Ovary (tissue), 9 donors: ENCODE data around the gene TRMU. TPM values are rescaled to one million over a fixed set of nuclear protein-coding genes. Genes with fewer than 3 reads are reported as not detected.

Experiments
- DNase-seq, 5 donors: peaks; one replicate each; pipeline ENCODE4 v3.0.0-alpha.2; 2019 to 2020
- H3K27ac ChIP-seq, 2 donors: fragments of 200-600 bp; one replicate each; pipeline versions ENCODE4 v1.5.1 to v1.8.0; 2019 to 2022
- H3K27me3 ChIP-seq: fragments of 200-600 bp; one replicate; pipeline ENCODE4 v1.8.0; 2022
- H3K36me3 ChIP-seq: fragments of 200-600 bp; sonication (generic); one replicate; pipeline ENCODE4 v1.5.1; 2019
- H3K4me1 ChIP-seq: one replicate; pipeline ENCODE4 v1.8.1; 2013; ENCODE audit warnings: mild to moderate bottlenecking, moderate library complexity; ENCODE audit not compliant: insufficient read depth
- H3K4me3 ChIP-seq: fragments of 200-600 bp; sonication (generic); one replicate; pipeline ENCODE4 v1.5.1; 2017
- H3K9me3 ChIP-seq, 2 donors: fragments of 200-600 bp in 1 of 2; sonication (generic) in 1 of 2; one replicate each; pipeline versions ENCODE4 v1.5.1 to v1.8.1; 2013 to 2019; ENCODE audit warnings: mild to moderate bottlenecking in 1 of 2, moderate library complexity in 1 of 2
- CTCF ChIP-seq, 3 donors: fragments of 450-650 bp in 2 of 3; fragments of 200-600 bp in 1 of 3; IDR thresholded peaks; one replicate each; pipeline versions ENCODE4 v1.5.1 to v1.8.0; 2016 to 2022; ENCODE audit warnings: antibody characterized with exemption in 3 of 3, mild to moderate bottlenecking in 1 of 3
- EP300 ChIP-seq: sonication (generic); formaldehyde crosslinking; IDR thresholded peaks from one replicate; pipeline ENCODE4 v1.6.1; 2017; ENCODE audit warnings: antibody characterized with exemption
- POLR2A ChIP-seq: fragments of 450-650 bp; IDR thresholded peaks from one replicate; pipeline ENCODE4 v1.6.1; 2017; ENCODE audit warnings: antibody characterized with exemption, mild to moderate bottlenecking, moderate library complexity
- WGBS, 3 donors: extraction: QIAGEN DNeasy Blood & Tissue Kit in 1 of 3; methylation state at CpG; one replicate each; pipeline versions ENCODE4 v1.1.5 to v1.1.7; 2013 to 2017; 5-methylcytosine and 5-hydroxymethylcytosine counted together
- intact Hi-C, 4 donors: fragments of 100-400 bp; cut with DNase I; formaldehyde crosslinking; loops; one replicate each; pipeline versions ENCODE4 v1.11.0 to v1.15.1; 2022 to 2023
- polyA plus RNA-seq, 2 donors: library from polyadenylated mRNA; stranded (reverse); fragments of 200-250 nt in 1 of 2; fragments of 350-450 nt in 1 of 2; fragmentation: Illumina TruSeq in 1 of 2; extraction: RNeasy Lipid Tissue Mini Kit (QIAGEN cat#74804) in 1 of 2; gene quantifications; one replicate each; pipeline ENCODE4 v1.2.3, GENCODE V29; 2013 to 2014
- total RNA-seq, 7 donors: library from RNA; depleted of rRNA in 2 of 7; stranded (reverse); fragments of >200 nt in 2 of 7; fragmentation: NEBNext Ultra II Directional in 3 of 7; extraction: Animal tissue kit (Norgen Biotek cat#: 25700) in 3 of 7; gene quantifications; one replicate each; pipeline versions ENCODE4 v1.1.0 to v1.2.4, GENCODE V29; 2016 to 2023
- donor health status: DM: no; HTN: no; CAD: no; lungs with moderate emphysema.
- donor health status: DM: no; HTN: no; CAD: no.
- donor health status: Bipolar disorder and iron deficiency.
- donor health status: DM: yes; HTN: yes; CAD: no.
- donor health status: DM: no; HTN: no; CAD: no.
- donor health status: DM: yes; HTN: yes; CAD: no.

Gene TRMU
- total and polyA plus RNA-seq, 9 donors, result 15.2 to 35.0 (median 30.3) TPM

DNA sequence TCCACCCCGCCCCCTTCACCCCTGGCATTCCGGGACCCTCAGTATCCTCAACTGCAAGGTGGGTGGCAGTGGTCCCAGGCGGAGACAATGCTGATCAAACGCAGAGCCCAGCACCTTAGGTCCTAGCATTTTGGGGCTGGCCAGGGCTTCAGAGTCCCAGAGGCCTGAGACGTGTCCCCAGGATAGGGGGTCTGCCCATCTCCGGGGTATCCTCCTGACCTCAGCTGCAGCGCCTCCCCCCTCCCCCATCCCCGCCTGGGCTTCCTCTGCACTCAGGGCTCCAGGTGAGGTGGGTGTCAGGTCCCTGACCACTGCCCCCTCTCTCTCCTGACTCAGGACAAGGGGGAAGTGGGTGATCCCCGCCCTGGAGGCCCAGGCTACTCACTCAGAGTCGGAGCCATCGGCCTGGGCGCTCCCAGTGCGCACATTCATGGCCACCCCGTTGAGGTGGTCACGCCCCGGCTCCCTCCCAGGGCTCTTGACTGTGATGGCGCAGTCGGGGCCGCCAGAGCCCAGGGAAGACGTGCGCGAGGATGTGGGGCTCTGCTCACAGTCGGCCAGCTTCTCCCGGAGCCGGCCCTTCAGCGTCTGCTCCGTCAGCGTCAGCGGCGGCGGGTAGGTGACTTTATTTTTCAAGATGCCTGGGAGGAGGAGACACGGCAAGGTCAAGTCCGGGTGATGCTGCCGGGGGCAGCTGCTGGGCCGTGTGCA is 28.3 kb downstream of the TRMU start:
- no peaks in the 10 kb centered on the region for H3K4me1 ChIP-seq
- no peaks in the 10 kb centered on the region for H3K9me3 ChIP-seq
- H3K36me3 ChIP-seq, result no peaks in the 10 kb centered on the region
- DNase-seq, result peak in 1 of 5 donors; percentile 19
- no peak overlapping the region for H3K27ac ChIP-seq
- TF ChIP-seq POLR2A (no peak), CTCF (IDR thresholded peaks at IDR 0.05) (no peak), EP300 (no peak)
- no peaks in the 10 kb centered on the region for H3K27me3 ChIP-seq
- intact Hi-C loops, result loop anchor here in 2 of 4 donors (10.0 kb wide), 1 partner anchor 171 kb away; the partner anchor contains the start of gene CELSR1 (in 2 of the 2)
- no peak overlapping the region for H3K4me3 ChIP-seq
- WGBS, 3 donors, result 76 to 85% (median 80%) methylated on average over 34 to 35 of the region's 35 CpGs

DNA sequence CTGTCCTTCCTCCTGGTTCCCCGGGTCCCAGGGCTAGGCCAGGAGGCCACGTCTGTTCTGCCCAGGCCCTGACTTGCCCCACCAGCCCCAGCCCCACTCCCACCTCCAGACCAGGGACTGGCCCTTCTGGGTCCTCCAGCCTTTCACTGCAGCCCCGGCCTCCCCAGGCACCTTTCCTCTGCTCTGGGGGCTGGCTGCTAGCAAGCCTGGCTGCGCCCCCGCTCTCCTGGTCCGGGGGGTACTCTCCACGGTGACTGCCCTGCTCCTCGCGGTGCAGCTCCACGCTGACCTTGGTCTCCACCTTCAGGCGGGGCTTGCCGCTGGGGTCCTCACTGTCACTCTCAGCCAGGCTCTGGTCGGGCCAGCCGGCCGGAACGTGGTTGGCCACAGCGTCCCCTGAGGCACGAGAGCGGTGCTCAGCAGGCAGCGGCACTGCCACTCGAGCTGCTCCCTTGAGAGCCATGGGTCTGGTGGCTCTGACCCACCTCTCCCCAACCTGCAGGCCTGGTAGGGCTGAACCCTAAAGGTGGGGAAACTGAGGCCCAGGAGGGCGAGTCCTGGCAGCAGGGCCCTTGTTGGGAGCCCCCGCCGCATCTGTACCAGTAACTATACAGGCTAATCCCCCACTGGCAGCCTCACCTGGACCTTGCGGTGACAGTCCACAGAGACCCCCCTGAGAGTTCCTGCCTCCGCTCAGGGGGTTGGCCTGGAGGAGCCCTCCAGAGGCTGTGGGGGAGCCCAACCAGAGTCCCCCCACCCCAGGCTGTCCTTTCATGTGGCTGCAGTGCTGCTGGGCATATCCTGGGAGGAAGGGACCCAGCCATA is 29.0 kb downstream of the TRMU start:
- no peaks in the 10 kb centered on the region for H3K27me3 ChIP-seq
- peak in 1 of 5 donors; percentile 16 for DNase-seq
- H3K27ac ChIP-seq, result no peak overlapping the region
- intact Hi-C loops, result loop anchor here in 2 of 4 donors (10.0 kb wide), 1 partner anchor 170 kb away; the partner anchor contains the start of gene CELSR1 (in 2 of the 2)
- H3K36me3 ChIP-seq, result no peaks in the 10 kb centered on the region
- TF ChIP-seq POLR2A, result no peak
- no peak for TF ChIP-seq CTCF (IDR thresholded peaks at IDR 0.05)
- no peak for TF ChIP-seq EP300
- H3K4me1 ChIP-seq, result no peaks in the 10 kb centered on the region
- 67 to 80% (median 75%) methylated on average over 22 to 26 of the region's 26 CpGs for WGBS, 3 donors
- H3K9me3 ChIP-seq, result no peaks in the 10 kb centered on the region
- H3K4me3 ChIP-seq, result no peak overlapping the region

DNA sequence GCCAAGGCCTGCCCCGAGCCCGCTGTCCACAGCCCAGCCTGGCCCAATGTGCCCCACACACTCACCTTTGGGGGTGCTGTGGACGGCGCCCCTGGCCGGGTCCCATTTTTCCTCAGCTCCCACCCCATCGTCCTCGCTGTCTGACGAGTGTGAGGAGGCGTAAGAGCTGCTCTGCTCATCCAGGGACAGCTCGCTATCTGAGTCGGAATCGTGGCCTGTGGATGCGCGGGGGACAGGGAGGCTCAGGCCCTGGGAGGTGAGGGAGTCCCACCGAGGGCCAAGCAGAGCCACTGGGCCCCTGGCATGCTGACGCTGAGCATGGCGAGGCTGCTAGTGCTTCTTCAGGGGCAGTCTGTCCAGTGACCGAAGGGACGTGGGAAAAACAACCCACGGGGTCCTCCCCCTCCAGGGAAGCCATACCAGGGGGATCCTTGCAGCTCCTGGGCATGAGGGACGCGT is 29.7 kb downstream of the TRMU start:
- intact Hi-C loops, result loop anchor here in 2 of 4 donors (10.0 kb wide), 1 partner anchor 170 kb away; the partner anchor contains the start of gene CELSR1 (in 2 of the 2)
- Histone ChIP-seq H3K4me3 (no peak overlapping the region), H3K4me1 (no peaks in the 10 kb centered on the region), H3K27me3 (no peaks in the 10 kb centered on the region), H3K9me3 (no peaks in the 10 kb centered on the region), H3K36me3 (no peaks in the 10 kb centered on the region), H3K27ac (no peak overlapping the region)
- WGBS, 3 donors, result 83 to 90% (median 86%) methylated on average over 22 of the region's 22 CpGs
- TF ChIP-seq CTCF (IDR thresholded peaks at IDR 0.05), result no peak
- no peak for TF ChIP-seq EP300
- no peak for TF ChIP-seq POLR2A
- DNase-seq, result no peak

DNA sequence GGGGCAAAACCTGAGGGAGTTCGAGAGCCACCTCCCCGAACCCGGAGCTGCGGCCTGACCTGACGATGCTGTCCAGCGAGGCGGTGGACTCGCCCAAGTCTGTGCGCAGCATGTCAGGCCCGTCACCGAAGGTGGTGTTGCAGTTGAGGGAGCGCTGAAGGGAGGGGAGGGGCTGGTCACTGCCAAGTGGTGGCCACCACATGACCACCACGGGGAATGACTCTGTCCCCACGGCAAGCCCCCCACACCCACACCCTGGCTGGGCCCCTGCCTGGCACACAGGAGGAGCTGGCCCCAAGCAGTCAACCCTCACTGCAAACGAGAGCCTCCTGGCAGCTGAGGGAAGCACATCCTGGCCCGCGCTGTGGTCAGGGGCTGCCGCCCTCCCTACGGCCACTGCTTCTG is 30.8 kb downstream of the TRMU start:
- H3K27me3 ChIP-seq, result no peaks in the 10 kb centered on the region
- 75 to 87% (median 85%) methylated on average over 19 of the region's 19 CpGs for WGBS, 3 donors
- no peaks in the 10 kb centered on the region for H3K36me3 ChIP-seq
- H3K4me3 ChIP-seq, result no peak overlapping the region
- no peak for TF ChIP-seq CTCF (IDR thresholded peaks at IDR 0.05)
- TF ChIP-seq POLR2A, result no peak
- TF ChIP-seq EP300, result no peak
- H3K4me1 ChIP-seq, result no peaks in the 10 kb centered on the region
- no peak for DNase-seq
- intact Hi-C loops, result loop anchor here in 2 of 4 donors (10.0 kb wide), 1 partner anchor 168 kb away; the partner anchor contains the start of gene CELSR1 (in 2 of the 2)
- H3K9me3 ChIP-seq, result no peaks in the 10 kb centered on the region
- no peak overlapping the region for H3K27ac ChIP-seq
